SKM-1 (cell line): Measurements from ENCODE around the gene TBL1Y.
A peak's percentile ranks its signal among the peaks of the same experiment; 100 is the strongest.
"Not testable (repeated sequence)": the region's sequence is repeated elsewhere in the genome, so short reads cannot be mapped to it uniquely, and the experiment has no call there.

Experiments
- DNase-seq: peaks from one replicate; lab custom pipeline; 2025; ENCODE audit not compliant: unreplicated experiment; lab: John Stamatoyannopoulos, UW

TBL1Y gene

DNA sequence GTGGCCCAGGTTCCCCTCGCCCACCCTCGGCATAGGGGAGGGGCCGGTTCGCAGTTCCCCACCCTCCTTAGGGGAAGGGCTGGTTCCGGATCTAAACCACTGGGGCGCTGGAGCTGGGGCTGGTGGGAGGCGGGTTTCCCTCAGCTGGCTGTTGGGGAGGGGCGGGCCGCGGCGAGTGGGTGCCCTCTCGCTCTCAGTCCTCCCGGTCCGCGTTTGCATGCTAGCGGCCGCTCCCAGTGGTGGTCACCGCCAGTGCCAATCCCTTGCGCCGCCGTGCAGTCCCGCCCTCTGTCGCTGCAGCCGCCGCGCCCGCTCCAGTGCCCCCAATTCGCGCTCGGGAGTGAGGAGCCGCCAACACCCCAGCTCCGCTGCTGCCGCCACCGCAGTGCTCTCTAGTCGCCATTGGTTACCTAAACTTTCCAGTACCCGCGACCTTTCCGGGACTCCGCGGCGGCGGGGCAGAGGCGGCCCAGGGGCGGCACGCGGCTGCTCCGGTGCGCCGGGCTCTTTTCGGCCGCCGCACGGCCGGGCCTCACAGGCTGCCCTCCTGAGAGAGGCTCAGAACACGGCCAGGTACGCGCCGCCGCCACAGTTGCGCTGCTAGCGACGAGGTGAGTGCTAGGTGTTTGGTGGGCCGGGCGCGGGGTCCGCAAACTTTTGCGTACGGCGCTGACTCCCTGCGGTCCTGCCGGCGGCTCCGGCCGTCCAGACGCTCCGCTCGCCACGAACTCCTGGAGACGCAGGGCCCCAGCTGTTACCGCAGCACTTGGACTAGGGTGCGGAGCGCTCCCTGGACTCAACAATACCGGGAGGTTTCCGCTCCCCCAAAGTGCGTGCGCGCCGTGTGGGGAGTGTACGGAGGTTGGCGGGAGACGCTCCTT is at the start of gene TBL1Y:
TSS of gene TBL1Y (plus strand) at position 326 of the 881 bp plus-strand sequence. CDS start 114,388 bp downstream, outside the sequence.
- DNase-seq = no peak

DNA sequence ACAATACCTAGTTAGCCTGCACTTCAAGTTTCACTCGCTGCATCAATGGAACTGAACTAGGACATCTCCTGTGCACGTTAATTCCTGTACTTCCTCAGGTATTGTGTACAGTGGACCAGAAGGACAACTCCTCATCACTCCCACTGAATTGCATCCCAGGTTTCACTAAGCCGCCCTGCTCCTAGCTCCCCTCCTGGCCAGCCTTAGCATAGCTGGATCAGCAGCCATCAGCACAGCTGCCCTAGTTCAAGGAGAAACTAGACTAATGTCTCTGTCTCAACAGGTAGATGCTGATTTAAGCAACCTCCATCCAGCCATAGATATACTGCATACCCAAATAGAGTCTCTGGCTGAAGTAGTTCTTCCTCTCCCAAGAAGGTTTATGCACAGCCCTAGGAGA is 16.0 kb upstream of the TBL1Y start:
- DNase-seq = no peak

DNA sequence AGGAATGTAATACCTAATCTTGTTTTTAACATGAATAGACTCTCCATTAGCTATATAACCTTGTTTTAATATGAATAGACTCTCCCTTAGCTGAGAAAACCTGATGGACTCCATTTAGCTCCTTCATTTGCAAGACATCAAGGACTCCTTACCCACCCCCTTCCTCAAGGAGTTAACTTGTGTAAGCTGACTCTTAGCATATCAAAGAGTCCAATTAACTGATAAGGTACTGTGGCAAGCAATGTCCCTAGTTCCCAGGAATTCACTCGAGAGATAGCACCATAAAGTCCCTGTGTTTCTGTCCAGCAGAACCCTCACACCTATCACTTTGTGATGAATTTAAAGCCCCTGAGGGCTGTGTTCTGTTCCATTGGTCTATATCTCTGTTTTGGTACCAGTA is 15.3 kb upstream of the TBL1Y start:
- DNase-seq = no peak

DNA sequence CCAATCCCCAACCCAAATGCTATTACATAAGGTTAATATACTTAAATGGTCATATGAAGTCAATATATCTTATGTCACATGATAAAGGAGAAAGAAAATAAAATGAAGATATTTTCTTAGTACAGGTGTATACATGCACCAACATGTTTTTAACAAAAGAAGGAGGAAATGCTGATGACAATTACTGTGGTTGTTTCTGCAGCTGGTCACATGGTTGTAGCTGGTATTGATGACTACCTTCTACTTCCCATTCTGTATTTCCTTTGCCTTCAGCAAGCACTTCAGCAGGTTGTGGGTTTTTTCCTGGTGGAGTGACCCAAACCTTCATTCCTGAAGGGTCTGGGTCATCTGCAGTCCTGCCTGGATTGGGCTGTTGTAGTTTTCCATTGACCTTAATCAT is 8.4 kb upstream of the TBL1Y start:
- DNase-seq = not testable (repeated sequence)

DNA sequence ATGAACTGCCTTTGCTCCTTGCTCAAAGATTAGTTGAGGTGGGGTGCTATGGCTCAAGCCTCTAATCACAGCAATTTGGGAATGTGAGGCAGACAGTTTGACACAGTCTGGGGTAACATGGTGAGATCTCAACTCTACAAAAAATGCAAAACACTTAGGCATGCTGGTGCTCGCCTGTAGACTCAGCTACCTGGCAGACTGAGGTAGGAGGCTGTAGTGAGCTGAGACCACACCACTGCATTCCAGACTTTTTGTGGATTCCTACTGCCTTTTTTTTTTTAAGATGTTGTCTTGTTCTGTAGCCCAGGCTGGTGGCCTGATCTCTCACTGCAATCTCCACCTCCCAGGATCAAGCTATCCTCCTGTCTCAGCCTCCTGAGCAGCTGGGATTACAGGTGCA is 2.9 kb upstream of the TBL1Y start:
- DNase-seq = no peak

DNA sequence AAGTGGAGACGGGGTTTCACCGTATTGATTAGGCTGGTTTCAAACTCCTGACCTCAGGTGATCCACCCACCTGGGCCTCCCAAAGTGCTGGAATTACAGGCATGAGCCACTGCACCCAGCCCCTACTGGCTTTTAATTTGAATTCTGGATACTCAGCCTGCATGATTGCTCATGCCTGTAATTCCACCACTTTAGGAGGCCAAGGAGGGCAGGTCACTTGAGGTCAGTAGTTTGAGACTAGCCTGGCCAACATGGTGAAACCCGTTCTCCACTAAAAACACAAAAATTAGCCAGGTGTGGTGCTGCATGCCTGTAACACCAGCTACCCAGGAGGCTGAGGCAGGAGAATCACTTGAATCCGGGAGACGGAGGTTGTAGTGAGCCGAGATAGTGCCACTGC is 2.5 kb upstream of the TBL1Y start:
- DNase-seq = not testable (repeated sequence)

DNA sequence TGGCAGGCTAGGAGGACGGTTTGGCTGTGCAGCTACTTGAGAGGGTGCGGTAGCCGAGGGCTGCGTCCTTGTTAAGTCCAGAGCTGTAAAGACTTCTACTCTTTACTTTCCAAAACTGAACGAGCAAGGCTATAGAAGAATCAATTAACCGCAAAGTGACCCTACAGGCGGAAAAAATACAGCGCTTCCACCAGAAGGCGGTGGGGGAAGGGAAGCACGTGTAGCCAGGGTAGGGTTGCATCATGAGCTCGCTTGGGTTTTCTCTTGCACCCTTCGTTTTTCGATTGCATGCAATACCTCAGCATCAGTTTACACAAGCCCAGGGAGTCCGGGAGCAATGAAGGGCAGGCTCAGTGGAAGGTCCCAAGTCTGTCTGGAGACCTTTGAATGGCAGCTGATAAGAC is 1.4 kb upstream of the TBL1Y start:
- peak; percentile 49 for DNase-seq

DNA sequence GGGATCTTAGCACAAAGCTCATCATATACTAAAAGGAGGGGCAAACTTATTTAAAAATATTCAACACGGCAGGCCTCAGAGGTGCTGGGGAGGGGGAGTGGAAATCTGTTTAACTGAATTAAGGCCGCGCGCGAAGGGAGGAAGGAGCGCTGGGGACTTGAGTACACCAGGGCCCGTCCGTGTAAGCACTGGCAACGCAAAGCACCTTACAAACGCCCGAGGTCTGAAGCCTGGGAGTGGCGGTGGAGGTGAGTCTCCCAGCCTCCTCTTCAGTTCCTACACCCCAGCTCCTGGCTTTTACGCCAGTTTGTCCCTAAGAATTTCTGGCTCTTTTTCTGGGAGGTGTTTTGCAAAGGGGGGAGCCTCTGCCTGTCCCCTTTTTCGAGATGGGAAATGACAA is 641 bp upstream of the TBL1Y start:
- DNase-seq = no peak

DNA sequence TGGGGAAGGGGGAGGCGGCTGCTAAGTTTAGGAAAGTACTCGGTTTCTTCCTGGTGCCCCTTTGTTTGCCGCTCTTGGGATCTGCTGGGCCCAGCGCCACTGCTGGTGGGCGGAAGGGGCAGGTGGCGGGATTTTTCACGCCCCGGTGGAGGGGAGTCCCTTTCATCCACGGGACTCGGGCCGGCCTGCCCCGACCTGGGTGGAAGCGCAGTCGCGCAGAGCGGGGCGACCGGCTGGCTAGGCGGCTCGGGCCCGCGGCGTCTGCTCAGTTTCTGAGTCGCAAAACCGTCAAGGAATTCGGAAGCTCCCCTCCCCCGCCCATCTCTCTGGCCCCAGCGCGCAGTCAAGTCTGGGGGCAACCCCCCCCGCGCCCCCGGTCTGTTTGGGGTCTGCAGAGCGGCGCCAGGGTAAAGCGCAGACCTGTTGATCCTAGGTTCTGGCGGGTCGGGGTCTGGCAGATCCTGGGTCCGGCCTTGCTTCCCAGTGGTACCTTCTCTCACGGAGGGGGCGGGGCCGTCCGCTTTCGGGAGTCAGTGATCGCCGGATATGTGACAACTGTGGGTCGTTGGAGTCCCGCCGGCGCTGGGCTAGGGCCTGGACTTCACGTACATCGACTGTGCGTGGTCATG is 870 bp downstream of the TBL1Y start, which contains the start of gene AMELY:
TSS of gene AMELY (minus strand) at position 500 of the 629 bp plus-strand sequence. CDS start 39,144 bp downstream, outside the sequence.
- DNase-seq = no peak

DNA sequence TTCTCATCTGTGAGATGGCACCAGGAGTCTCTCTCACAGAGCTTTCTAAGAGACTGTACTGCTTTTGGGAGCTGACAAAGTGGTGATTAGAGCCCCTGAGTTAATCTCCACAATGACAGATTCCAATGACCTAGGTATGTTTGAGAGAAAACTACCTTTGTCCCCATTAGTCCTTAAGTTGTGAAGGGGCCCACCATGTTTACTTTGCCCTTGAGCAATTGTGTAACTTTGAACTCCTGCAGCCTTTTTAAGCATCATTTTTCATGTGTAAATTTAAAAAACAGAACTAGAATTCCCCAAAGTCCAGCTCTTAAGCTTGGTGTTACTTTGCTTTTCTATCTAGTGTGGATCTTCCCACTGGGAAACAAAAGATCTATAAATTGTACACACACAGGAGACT is 2.9 kb downstream of the TBL1Y start:
- DNase-seq = no peak

DNA sequence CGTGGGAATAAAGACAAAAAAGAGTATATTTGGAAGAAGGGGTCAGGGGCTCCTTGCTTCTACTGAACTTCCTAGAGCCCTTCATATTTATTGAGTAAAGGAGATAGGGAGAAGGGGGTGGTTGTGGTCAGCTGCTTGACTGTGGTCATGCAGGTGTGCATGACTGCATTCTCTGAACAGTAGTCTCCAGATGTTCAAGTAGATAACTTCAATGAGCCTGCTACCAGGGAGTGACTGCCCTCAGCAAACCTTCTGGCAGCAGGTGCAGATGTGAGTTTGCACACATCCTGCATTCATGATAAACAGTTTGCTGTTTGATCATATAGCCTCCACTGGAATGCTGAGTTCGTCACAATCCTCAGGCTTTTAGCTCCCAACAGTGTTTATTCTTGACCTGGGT is 10.6 kb downstream of the TBL1Y start:
- DNase-seq = no peak

DNA sequence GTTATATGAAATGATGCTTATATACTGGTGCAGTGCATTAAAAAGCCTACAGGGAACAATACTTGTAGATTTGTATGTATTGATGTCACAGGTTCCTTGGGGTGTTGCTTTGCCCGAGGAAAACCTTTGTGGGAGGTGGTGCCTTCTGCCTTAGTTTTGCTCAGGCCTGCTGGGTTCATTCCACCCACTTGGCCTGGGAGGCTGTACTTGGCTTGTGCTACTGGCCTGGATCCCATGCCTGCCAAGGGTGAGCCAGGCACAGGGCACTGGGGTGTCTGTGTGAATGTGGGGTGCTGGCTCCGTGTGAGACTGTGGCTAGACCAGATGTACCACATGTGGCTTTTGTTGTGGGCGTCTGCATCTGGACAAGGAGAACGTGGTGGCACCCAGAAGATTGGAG is 17.8 kb downstream of the TBL1Y start:
- no peak for DNase-seq

DNA sequence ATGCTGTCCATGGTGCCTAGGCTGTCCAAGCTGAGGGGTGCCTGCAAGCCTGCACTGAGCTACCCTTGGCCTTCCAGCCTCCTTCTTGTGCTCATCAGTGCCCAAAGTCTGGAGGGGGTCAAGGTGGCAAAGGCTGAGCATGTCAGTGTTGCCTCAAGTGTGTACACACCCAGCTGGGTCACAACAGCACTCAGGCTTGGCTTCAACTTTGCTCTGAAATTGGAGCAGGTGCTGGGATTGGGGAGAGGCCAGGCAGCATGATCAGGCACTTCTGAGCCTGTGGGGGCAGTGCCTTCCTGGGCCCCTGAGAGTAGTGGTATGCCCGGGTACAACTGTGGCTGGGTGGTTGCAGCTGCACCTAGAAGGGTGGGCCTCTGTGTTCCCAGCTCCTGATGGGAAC is 18.7 kb downstream of the TBL1Y start:
- no peak for DNase-seq

DNA sequence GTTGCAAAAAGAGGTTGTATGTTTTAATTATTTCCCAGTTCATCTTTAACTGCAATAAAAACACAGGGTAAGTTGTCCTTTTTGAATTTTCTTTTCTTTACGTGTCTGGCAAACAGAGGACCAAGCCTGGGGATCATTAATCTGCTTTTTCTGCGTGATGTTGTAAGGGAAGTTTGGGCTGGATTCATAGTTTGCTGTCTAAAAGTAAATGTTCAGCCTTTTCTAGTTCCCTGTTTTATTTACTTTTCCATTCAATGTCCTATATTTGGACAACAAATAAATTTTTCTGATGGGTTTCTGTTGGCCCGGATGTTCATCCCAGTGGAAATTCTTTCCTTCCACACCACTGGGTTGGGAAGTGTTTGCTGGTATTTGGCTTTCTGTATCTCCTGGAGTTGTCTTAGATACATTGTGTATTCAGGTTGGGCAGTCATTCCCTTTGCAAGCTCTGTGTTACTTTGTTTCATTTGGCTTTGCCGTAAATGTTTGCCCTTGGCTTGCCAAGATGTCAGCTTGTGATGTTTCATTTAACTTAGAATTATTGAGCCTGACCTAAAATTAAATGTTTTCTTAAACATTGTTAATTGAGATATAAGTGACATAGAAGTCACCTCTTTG is 21.4 kb downstream of the TBL1Y start:
- DNase-seq = no peak

DNA sequence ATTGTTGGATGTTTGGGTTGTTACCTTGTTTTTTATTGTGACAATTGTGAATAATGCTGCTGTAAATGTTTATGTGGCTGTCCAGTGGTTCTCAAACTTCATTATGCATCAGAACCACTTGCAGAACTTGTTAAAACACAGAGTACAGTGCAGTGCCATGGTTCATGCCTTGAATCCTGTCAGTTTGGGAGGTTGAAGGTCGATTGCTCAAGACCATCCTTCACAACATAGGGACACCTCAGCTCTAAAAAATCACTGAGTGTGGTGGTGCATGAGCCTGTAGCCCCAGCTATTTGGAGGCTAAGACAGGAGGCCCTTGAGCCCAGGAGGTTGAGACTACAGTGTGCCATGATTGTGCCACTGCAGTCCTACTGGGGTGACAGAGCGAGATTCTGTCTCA is 25.0 kb downstream of the TBL1Y start:
- no peak for DNase-seq

DNA sequence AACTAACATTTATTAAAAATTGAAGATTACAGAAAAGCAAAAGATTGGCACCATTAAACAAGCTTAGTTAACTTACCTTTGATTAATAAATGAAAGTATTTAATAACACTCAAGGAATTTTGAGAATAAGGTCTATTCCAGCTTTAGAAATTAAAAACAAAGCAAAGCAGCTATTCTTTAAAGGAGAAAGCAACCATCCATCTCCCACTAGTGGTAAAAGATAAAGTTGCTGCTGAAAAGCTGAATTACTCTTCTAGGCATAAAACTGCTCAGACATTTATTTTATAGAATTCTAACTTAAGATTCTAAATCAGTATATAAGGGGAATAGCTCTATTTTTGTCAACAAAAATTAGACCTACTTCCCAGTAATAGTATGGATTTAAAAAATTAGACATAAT is 37.2 kb downstream of the TBL1Y start:
- no peak for DNase-seq

DNA sequence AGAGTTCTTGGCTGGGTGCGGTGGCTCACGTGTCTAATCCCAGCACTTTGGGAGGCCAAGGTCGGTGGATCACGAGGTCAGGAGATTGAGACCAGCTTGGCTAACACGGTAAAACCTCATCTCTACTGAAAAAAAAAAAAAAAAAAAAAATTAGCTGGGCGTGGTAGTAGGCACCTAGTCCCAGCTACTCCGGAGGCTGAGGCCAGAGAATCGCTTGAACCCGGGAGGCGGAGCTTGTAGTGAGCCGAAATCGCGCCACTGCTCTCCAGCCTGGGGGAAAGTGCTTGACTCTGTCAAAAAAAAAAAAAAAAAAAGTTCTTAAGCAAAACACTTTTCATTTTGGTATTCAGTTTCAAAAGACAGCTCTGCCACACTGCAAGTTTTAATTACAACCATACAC is 37.9 kb downstream of the TBL1Y start:
- DNase-seq = no peak

DNA sequence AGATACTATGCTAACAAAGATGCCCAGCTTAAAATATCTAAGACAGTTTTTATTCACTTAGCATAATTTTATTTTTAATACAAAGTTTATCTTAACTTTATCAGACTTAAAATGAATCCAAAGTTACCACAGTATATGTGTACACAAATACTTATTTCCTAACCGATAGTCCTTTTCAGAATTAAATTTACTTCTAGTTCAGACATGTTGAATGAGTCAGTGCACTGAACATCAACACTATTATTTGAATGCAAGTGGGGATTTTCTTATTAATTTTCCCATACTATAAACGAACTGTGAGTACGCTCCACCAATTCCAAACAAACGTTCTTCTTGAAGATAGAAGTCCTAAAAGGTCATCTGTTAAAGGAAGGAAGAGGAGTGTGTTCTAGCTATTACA is 39.5 kb downstream of the TBL1Y start:
- no peak for DNase-seq

DNA sequence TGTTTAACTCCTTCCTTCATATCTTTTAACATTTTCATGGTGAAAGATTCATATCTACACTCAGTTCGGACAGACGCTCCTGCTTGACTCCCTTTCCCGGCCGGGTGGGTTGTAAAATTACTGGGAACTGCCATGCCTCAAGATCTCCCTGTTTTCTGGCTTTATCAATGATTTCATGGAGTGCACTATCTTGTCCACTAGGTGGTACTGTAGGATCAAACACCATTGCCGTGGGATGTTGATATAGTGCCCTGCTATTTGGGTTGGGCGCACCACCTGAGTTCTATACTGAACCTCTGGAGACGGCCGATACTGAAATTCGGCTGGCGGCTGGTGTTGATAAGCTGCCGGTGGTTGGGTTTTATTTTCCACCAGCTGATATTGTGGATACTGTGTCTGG is 54.2 kb downstream of the TBL1Y start:
- no peak for DNase-seq

DNA sequence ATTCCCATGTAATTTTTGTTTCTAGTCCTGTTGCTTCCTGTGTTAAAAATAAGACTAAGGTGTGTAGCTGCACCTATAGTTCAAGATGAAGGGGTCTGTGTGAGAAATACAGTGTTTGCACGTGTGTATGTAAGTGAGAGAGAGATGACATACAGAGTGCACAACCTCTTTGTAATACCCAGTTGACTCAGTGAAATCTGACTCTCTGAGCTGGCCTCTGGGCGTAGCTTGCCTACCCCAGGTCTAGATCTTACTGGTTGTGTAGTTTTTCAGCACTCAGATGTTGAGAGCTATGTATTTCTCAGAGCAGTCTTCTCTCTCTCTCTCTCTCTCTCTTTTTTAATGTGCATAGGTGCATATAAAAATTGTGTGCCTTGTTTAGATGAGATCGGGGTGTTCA is 56.0 kb downstream of the TBL1Y start:
- DNase-seq = no peak

DNA sequence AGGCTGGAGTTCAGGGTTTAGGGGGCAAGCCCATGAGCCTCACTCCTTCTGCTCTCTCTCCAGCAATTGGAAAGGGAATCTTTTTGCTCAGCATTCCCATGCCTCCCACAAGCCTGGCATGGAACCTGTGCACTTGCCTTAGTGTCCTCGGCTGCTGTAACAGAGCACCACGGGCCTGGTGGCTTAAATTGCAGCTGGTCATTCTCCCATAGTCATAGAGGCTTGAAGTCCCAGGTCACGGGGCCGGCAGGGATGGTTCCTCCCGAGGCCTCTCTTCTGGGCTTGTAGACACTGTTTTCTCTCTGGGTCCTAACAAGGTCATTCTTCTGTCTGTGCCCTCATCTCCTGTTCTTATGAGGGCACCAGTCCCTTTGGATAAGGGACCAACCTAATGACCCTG is 57.2 kb downstream of the TBL1Y start:
- no peak for DNase-seq

DNA sequence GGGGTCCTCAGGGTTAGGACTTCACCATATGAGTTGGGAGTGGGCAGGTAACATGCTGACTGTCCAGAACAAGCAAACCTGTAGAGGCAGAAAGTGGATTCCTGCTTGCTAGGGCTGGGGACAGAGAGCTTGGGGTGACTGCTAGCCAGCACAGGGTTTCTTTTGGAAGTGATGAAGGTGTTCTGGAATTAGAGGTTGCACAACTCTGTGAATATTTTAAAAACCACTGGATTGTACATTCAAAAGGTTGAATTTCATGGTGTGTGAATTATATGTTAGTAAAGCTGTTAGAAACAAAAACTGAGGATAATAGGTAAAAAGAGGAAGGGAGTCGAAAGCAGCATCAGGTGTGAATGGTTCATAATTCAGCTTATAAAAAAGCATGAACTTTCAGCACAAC is 57.7 kb downstream of the TBL1Y start:
- DNase-seq = no peak
